GM18951 (cell line): Measurements from ENCODE around the gene OBI1.

ENCODE experiments used
- POLR2A ChIP-seq: IDR thresholded peaks from 4 replicates; pipeline ENCODE4 v1.6.1; 2011; ENCODE audit warnings: mild to moderate bottlenecking; ENCODE audit not compliant: insufficient read length, insufficient read depth; ENCODE audit errors: extremely low read depth
- in situ Hi-C: fragments of 300-500 bp; cut with MboI; formaldehyde crosslinking; loops from one replicate; pipeline ENCODE4 v1.12.0; 2022; ENCODE audit warnings: low sequenced_read_pairs, mixed read lengths, inconsistent platforms; ENCODE audit not compliant: unreplicated experiment

OBI1 gene

GRCh38 chr13:78566631-78567030, 92.3 kb downstream of the OBI1 start:
- no peak for TF ChIP-seq POLR2A
- in situ Hi-C loops, result no loop called here
